Muscle layer of duodenum (tissue), 2 donors: ENCODE measurements around the gene MLKL.

Source experiments
- H3K27ac ChIP-seq: one replicate; pipeline ENCODE4 v1.7.0; 2013; ENCODE audit warnings: mild to moderate bottlenecking, low read length
- H3K27me3 ChIP-seq: one replicate; pipeline ENCODE4 v1.7.0; 2013; ENCODE audit warnings: low read depth, mild to moderate bottlenecking, control low read depth, low read length
- H3K36me3 ChIP-seq, 2 donors: one replicate each; pipeline ENCODE4 v1.7.0; 2013; ENCODE audit warnings: low read length in 2 of 2, control low read depth in 1 of 2, mild to moderate bottlenecking in 1 of 2; ENCODE audit not compliant: insufficient read depth in 2 of 2, control insufficient read depth in 1 of 2
- H3K4me1 ChIP-seq, 2 donors: one replicate each; pipeline ENCODE4 v1.7.0; 2013; ENCODE audit warnings: low read length in 2 of 2, mild to moderate bottlenecking in 2 of 2, control low read depth in 1 of 2, moderate library complexity in 1 of 2; ENCODE audit not compliant: insufficient read depth in 2 of 2, control insufficient read depth in 1 of 2
- H3K4me3 ChIP-seq, 2 donors: one replicate each; pipeline ENCODE4 v1.7.0; 2013; ENCODE audit warnings: low read length in 2 of 2, low read depth in 1 of 2, mild to moderate bottlenecking in 1 of 2
- H3K9me3 ChIP-seq, 2 donors: one replicate each; pipeline ENCODE4 v1.7.0; 2013; ENCODE audit warnings: low read length in 2 of 2, control low read depth in 1 of 2, mild to moderate bottlenecking in 1 of 2; ENCODE audit not compliant: control insufficient read depth in 1 of 2
- donor health status: healthy.

Gene MLKL

DNA sequence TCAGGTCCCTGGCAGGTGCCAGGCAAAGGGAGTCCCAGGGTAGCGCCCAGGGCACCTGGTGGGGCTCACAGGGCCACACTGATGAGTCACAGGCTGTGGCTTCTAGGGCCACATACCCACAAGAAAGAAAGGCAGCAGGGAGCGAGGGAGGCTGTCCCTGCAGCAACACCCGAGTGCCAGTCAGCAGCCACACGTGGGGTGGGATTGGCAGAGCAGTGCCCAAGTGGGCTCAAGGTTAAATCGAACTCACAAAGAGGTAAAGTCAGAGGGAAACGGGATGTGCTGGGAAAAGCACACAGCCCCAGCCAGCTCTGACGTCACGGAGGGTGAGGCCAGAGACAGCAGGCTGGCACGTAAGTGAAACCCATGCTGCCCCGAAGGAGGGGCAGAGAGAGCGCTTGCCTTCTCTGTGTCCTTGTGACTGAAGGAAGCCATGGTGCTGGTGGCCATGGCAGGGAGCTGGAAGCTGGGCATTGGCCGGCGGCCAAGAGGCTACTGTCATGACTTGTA is 40.2 kb upstream of the MLKL start:
- Histone ChIP-seq H3K27ac (no peak overlapping the region), H3K27me3 (no peaks in the 10 kb centered on the region), H3K4me3 (peak overlapping the region in 1 of 2 donors; percentile 42), H3K9me3 (no peaks in the 10 kb centered on the region), H3K36me3 (no peaks in the 10 kb centered on the region), H3K4me1 (peaks cover 3 to 17% of the 10 kb centered on the region in 2 donors)

DNA sequence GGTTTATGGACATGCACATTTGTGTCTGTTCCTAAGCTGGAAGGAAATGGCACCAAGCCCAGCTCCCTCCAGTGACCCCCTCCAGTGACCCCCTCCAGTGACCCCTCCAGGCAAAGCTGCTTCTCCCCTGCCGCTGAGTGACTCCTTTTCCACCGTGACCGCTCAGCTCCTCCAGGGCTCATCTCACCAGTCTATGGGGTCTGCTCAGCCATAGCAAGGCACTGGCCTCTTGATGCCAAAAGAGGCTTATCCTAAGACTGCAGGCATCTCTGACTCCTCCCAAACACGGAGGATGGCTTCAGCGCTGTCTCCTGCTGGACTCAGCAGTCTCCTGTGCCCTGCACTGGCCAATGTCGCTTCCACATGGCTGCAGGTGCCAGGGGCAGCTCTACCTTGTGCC is 38.6 kb upstream of the MLKL start:
- H3K36me3 ChIP-seq = no peaks in the 10 kb centered on the region
- peaks cover 3 to 16% of the 10 kb centered on the region in 2 donors for H3K4me1 ChIP-seq
- H3K27me3 ChIP-seq = no peaks in the 10 kb centered on the region
- no peak overlapping the region for H3K4me3 ChIP-seq
- H3K9me3 ChIP-seq = no peaks in the 10 kb centered on the region
- no peak overlapping the region for H3K27ac ChIP-seq

DNA sequence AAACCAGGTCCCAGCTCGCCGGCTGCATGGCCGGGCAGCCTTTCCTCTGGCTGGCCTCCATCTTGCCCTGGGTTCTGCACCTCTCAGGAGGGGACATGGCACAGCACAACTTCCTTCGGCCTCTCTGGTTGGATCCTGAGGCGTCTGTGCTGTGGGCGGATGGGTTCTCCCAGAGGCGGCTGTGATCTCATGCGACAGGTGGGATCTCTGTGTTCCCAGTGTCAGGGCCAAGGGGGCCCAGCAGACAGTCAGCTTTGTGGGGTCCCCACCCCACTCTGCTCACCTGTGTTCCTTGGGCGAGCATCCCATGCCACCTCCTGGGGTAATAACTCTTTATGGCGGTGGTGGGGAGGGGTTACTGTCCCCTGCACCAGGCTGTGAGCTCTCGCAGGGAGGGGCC is 38.2 kb upstream of the MLKL start:
- peaks cover 3 to 12% of the 10 kb centered on the region in 2 donors for H3K4me1 ChIP-seq

DNA sequence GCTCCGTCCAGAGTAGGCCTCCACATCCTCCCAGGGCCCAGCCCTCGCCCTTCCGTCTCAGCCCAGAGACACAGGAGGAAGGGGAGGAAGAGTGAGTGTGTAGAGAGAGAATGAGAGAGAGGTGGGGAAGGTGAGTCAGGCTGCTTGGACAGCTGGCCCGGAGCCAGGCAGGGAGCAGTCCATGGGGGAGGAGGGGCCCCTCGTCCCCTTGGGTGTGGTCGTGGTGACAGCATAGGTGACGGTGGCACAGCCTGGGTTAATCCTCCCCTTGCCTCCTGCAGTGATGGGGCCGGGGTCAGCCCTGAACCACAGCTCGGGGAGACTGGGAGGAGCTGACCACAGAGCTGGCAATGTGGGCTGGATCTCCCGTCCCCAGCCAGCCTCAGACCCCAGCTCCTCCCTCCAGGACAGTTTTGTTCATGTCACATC is 37.5 kb upstream of the MLKL start:
- no peaks in the 10 kb centered on the region for H3K9me3 ChIP-seq
- H3K4me1 ChIP-seq = peaks cover 3 to 6% of the 10 kb centered on the region in 2 donors
- no peaks in the 10 kb centered on the region for H3K27me3 ChIP-seq
- H3K4me3 ChIP-seq = no peak overlapping the region
- H3K27ac ChIP-seq = no peak overlapping the region
- H3K36me3 ChIP-seq = no peaks in the 10 kb centered on the region

More for the DNA sequence above, 38.2 kb upstream of the MLKL start:
- Histone ChIP-seq H3K36me3 (no peaks in the 10 kb centered on the region), H3K4me3 (no peak overlapping the region), H3K9me3 (no peaks in the 10 kb centered on the region), H3K27ac (no peak overlapping the region), H3K27me3 (no peaks in the 10 kb centered on the region)

DNA sequence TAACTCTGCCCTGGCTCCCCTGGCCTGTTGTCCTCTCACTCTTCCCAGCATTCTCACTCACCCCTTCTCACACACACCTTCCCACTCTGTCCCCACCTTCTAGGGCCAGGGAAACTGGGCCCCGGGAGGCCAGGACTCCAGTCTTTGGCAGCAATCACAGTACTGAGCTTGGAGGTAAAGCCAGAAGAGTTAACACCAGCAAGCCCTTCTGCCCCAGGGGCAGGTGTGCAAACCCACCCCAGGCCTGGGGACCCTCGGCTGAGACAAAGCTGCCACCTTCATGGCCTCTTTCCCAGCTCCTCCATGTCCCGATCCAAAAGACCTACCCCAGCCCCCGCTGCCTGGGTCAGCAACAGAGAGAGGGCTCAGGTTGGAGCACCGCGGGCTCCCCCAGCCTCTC is 36.9 kb upstream of the MLKL start:
- Histone ChIP-seq H3K4me3 (no peak overlapping the region), H3K27me3 (no peaks in the 10 kb centered on the region)

DNA sequence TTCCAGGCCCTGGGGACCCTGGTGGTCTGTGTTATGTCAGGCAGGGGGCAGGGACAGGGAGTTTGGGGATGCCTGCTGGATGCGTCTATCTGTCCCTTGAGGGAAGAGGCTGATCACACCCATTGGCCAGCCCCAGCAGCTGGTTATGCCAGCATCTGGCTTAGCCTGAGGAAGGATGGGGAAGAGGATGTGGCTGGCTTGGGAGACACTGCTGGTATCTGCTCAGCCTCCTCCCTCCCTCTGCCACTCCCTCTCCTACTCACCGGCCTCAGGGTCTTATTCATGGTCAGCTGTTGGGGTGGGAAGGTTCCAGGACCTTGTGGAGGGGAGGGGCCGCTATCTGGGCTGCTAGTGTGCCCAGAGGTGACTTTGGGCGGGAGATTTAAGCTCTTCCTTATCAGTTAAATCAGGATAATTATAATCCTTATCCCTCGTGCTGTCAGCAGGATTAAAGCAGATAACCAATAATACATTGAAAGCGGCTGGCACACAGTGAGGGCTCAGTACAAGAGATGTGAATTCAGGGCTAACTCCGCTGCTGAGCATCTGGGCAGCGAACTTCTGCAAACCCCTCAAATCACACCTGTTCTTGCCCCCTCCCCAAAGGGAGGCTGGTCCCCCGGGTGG is 36.0 kb upstream of the MLKL start:
- H3K4me1 ChIP-seq = peaks cover 0 to 6% of the 10 kb centered on the region in 2 donors
- H3K27ac ChIP-seq = no peak overlapping the region
- no peaks in the 10 kb centered on the region for H3K27me3 ChIP-seq
- no peak overlapping the region for H3K4me3 ChIP-seq
- no peaks in the 10 kb centered on the region for H3K36me3 ChIP-seq
- H3K9me3 ChIP-seq = no peaks in the 10 kb centered on the region

More for the DNA sequence above, 36.9 kb upstream of the MLKL start:
- Histone ChIP-seq H3K27ac (no peak overlapping the region), H3K4me1 (peaks cover 3 to 6% of the 10 kb centered on the region in 2 donors), H3K9me3 (no peaks in the 10 kb centered on the region), H3K36me3 (no peaks in the 10 kb centered on the region)

DNA sequence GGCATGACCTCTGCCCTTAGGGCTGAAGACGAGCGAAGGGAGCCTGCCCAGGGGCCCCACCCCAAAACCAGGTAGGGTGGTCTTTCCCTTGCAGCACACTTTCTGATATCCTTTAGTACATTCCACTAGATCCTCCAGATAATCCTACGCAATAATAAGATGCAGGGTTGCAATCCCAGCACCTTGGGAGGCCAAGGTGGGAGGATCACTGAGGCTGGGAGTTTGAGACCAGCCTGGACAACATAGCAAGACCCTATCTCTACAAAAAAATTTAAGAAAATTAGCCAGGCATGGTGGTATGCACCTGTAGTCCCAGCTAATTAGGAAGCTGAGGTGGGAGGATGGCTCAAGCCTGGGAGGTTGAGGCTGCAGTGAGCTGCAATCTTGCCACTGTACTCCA is 34.9 kb upstream of the MLKL start:
- Histone ChIP-seq H3K27me3 (no peaks in the 10 kb centered on the region), H3K4me3 (no peak overlapping the region), H3K36me3 (no peaks in the 10 kb centered on the region), H3K27ac (no peak overlapping the region), H3K4me1 (no peaks in the 10 kb centered on the region), H3K9me3 (no peaks in the 10 kb centered on the region)

DNA sequence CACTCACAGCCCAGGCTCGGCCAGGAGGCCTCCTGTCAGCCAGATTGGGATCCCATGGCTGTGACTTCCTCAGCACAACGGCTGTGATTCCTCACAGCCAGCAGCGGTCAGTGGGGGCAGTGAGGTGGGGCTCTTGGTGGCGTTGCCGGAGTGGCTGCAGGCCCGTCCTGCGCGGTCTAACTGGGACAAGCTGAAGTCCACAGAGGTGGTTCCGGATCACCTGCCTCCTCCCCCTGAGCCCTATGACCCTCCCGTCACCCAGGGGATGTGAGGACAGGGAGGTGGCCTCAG is 34.4 kb upstream of the MLKL start:
- H3K9me3 ChIP-seq = no peaks in the 10 kb centered on the region
- H3K4me3 ChIP-seq = no peak overlapping the region
- no peak overlapping the region for H3K27ac ChIP-seq
- H3K27me3 ChIP-seq = no peaks in the 10 kb centered on the region
- H3K4me1 ChIP-seq = no peaks in the 10 kb centered on the region
- no peaks in the 10 kb centered on the region for H3K36me3 ChIP-seq

DNA sequence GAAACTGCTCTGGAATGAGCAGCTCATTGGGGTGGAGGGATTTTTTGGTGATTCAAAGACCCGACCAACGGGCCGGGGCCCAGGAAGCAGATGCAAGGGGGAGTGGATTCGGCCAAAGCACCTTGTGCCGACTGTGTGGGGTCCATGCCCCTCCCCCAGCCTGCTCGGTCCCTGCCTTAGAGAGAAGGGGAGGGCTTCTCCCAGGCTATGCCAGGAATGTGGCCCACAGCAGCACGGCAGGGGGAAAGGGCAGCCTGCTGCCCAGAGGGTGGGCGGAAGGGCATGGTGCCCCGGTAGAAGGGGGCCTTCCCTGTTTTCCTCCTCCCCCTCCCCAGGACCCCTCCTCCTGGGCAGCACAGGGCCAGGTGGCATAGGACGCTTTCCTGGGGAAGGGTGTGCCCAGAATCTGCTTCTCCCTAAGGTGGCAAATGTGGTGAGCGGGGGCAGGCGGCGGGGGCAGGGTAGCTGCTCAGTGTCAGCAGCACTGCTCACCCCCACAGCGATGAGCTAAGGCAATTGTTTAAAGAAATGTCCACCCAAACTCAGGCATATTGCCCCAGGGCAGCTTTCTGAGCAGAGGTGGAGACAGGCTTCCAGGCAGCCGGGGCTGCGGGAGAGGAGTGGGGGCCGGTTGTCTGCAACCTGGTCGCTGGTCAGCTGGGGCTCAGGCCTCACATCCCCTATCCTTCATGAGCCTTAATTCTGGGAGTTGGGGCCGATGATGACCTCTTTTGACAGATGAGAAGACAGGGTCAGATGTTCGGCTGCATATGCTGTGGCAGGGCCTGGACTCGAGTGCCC is 33.9 kb upstream of the MLKL start:
- Histone ChIP-seq H3K4me1 (no peaks in the 10 kb centered on the region), H3K27ac (no peak overlapping the region), H3K27me3 (no peaks in the 10 kb centered on the region), H3K9me3 (no peaks in the 10 kb centered on the region), H3K4me3 (no peak overlapping the region), H3K36me3 (no peaks in the 10 kb centered on the region)

DNA sequence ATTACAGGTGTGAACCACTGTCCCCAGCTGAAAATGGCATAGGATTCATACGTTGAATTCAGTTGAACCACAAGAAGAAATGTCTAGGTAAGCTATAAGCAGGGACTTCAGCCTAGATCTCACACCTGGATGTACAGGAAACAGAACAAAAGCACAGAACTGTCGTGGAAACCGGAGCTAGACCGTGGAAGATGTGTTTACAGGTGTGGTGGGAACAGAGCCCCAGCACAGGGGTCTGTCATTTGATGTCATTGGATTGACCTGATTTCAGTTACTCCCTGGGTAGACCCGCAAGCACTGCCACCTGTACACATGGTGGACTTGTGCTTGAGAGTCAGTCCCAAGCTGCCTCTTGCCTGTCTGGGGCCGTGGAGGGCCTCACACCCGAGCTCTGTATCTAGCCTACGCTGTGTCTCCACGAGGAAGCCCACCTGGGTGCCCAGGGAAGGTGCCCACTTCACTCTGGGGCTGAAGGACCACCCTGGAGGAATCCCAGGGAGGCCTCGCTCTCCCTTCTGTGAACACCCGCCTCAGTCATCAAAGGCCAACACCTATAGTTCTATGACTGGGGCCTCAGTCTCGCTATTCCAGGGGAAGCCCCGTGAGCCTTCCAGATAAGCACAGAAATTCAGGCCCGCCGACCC is 32.2 kb upstream of the MLKL start:
- no peaks in the 10 kb centered on the region for H3K9me3 ChIP-seq
- H3K27me3 ChIP-seq = no peaks in the 10 kb centered on the region
- no peak overlapping the region for H3K27ac ChIP-seq
- H3K4me3 ChIP-seq = no peak overlapping the region
- H3K4me1 ChIP-seq = no peaks in the 10 kb centered on the region
- no peaks in the 10 kb centered on the region for H3K36me3 ChIP-seq

DNA sequence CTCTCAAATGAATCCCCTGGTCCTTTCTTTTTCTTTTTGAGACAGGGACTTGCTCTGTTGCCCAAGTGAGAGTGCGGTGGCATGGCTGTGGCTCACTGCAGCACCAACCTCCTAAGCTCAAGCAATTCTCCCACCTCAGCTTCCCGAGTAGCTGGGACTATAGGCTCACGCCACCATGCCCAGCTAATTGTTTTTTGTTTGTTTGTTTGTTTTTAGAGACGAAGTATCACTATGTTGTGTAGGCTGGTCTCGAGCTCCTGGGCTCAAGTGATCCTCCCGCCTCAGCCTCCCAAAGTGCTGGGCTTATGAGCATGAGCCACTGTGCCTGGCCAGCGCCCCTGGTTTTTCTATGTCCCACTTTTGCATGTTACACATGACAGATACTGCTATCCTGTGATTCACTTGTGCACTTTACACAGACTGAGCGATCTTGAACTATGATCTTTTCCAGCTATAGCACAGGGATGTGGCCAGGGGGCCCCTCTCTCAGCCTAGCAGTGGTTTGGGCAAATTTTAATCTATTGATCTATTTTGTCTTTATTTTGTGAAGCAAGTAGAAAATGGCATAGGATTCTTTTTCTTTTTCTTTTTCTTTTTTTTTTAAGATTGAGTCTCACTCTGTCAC is 31.3 kb upstream of the MLKL start:
- H3K27ac ChIP-seq = no peak overlapping the region
- no peaks in the 10 kb centered on the region for H3K27me3 ChIP-seq
- H3K4me1 ChIP-seq = no peaks in the 10 kb centered on the region
- no peak overlapping the region for H3K4me3 ChIP-seq
- H3K9me3 ChIP-seq = peaks cover 0 to 3% of the 10 kb centered on the region in 2 donors
- H3K36me3 ChIP-seq = no peaks in the 10 kb centered on the region
